Activated CD4-positive, alpha-beta memory T cell treated with anti-CD3 and anti-CD28 coated beads, Interleukin-2, amount 10 ng/mL, durations not matched to agents 7 days and 5 days (primary cell): ENCODE data around the gene ADK. TPM values are rescaled to one million over a fixed set of nuclear protein-coding genes. Genes with fewer than 3 reads are reported as not detected.
"Not testable (repeated sequence)": the region's sequence is repeated elsewhere in the genome, so short reads cannot be mapped to it uniquely, and the experiment has no call there.

Experiments
- CTCF ChIA-PET: fragments of 350-600 bp; sonication (Branson Sonifier 250); formaldehyde crosslinking; loops from one replicate; lab custom pipeline; 2021; ENCODE audit warnings: antibody characterized with exemption, inconsistent platforms; lab: Charles Lee
- POLR2A ChIA-PET: fragments of 350-600 bp; sonication (Branson Sonifier 250); formaldehyde crosslinking; loops from one replicate; lab custom pipeline; 2021; ENCODE audit warnings: antibody characterized with exemption; lab: Charles Lee
- DNase-seq: peaks from one replicate; pipeline ENCODE4 v3.0.0-alpha.2; 2020
- H3K27ac Mint-ChIP-seq: one replicate; pipeline ENCODE4 v1.8.0; 2021; ENCODE audit warnings: mild to moderate bottlenecking, mixed read lengths
- H3K27me3 Mint-ChIP-seq: one replicate; pipeline ENCODE4 v1.8.0; 2021; ENCODE audit warnings: mixed read lengths
- H3K36me3 Mint-ChIP-seq: one replicate; pipeline ENCODE4 v1.8.0; 2021; ENCODE audit warnings: low read depth, mixed read lengths
- H3K4me1 Mint-ChIP-seq: one replicate; pipeline ENCODE4 v1.8.0; 2021; ENCODE audit warnings: mixed read lengths
- H3K4me3 Mint-ChIP-seq: one replicate; pipeline ENCODE4 v1.8.0; 2021; ENCODE audit warnings: mild to moderate bottlenecking, mixed read lengths
- H3K9me3 Mint-ChIP-seq: one replicate; pipeline ENCODE4 v1.8.0; 2021; ENCODE audit warnings: mixed read lengths
- total RNA-seq, 2 experiments: library from RNA; stranded (reverse); gene quantifications; one replicate each; pipeline ENCODE4 v1.2.3, GENCODE V29; 2021

ADK gene
- total RNA-seq, 2 experiments from 2014 or later, result 29.3 to 31.8 TPM

DNA sequence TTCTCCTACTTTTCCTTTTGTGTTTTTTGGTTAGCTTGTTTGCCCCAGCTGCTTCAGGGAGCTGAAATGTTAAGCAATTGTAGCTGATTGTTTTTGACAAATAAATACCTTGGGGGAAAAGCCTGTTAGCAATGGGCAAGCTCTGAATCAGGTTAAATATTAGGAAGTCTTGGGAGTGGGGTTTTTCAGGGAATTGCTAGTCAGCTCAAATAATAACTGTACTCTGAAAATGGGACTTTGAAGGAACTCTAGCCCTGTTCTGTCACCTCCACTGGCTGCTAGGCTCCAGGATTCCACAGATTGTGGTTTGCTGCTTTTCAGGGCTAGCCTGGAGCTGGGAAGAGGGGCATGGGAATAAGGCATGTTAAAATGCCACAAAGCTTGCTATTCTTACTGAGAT is 39.5 kb downstream of the ADK start:
- H3K27ac Mint-ChIP-seq, result peak overlapping the region; percentile 84
- CTCF ChIA-PET, result interaction anchor here (0.6 to 3.5 kb wide), 5 partner anchors 12 to 549 kb away, joined by 3 to 19 read pairs (median 4); no protein-coding TSS in a partner anchor
- no peaks in the 10 kb centered on the region for H3K9me3 Mint-ChIP-seq
- no peak for DNase-seq
- H3K4me1 Mint-ChIP-seq, result peaks cover 47% of the 10 kb centered on the region
- POLR2A ChIA-PET, result interaction anchor here (0.8 to 2.6 kb wide), 7 partner anchors 12 to 40 kb away, joined by 3 to 15 read pairs (median 3); partner anchors contain the start of genes ADK and AP3M1
- H3K27me3 Mint-ChIP-seq, result no peaks in the 10 kb centered on the region
- H3K36me3 Mint-ChIP-seq, result peaks cover 6% of the 10 kb centered on the region
- H3K4me3 Mint-ChIP-seq, result peak overlapping the region; percentile 38

DNA sequence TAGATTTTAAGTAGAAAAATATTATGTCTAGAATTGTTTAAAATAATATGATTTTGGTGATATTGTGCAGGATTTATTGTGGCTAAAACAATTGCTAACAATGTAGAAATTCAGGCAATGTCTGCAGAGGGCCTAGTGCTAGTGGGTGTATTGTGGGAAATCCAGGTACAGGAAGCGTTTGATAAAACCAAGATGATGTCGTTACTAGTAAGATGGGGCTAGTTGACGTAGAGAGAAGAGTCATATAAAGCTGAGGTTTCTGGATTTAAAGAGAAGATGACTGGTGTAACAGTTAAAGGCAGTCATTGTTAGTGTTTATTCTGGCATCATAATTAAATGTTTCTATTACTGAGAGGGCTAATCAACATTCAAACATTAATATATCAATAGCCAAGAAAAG is 43.5 kb downstream of the ADK start:
- Mint-ChIP-seq H3K27ac (no peak overlapping the region), H3K36me3 (peaks cover 5% of the 10 kb centered on the region), H3K9me3 (no peaks in the 10 kb centered on the region), H3K4me1 (peaks cover 35% of the 10 kb centered on the region), H3K27me3 (no peaks in the 10 kb centered on the region), H3K4me3 (no peak overlapping the region)
- POLR2A ChIA-PET, result interaction anchor here (0.8 to 1.3 kb wide), 2 partner anchors 8 to 18 kb away, joined by 3 read pairs; no protein-coding TSS in a partner anchor
- CTCF ChIA-PET, result no interaction called here
- DNase-seq, result no peak

DNA sequence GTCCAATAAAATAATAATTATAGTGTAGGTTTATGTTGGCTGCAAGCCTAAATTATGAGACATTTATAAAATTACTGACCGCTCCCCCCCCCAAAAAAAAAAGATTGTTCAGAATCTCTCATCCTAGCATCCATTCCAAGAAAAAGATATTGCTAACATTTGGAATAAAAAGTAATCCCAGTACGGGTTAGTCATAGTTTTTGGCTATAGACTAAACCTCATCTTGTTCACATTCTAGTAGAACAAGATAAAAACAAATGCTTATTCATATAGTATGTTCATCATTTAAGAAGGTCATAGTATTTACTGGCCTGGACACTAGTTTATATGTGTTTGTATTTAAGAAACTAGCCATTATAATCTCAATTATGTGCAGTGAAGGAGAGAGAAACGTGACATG is 44.0 kb downstream of the ADK start:
- POLR2A ChIA-PET, result interaction anchor here (1.3 kb wide), 1 partner anchor 18 kb away, joined by 3 read pairs; no protein-coding TSS in a partner anchor
- Mint-ChIP-seq H3K4me3 (no peak overlapping the region), H3K36me3 (peaks cover 3% of the 10 kb centered on the region), H3K27me3 (no peaks in the 10 kb centered on the region), H3K9me3 (no peaks in the 10 kb centered on the region), H3K27ac (no peak overlapping the region), H3K4me1 (peaks cover 30% of the 10 kb centered on the region)
- no peak for DNase-seq
- CTCF ChIA-PET, result interaction anchor here (0.6 kb wide), 1 partner anchor 825 kb away, joined by 3 read pairs; no protein-coding TSS in a partner anchor

DNA sequence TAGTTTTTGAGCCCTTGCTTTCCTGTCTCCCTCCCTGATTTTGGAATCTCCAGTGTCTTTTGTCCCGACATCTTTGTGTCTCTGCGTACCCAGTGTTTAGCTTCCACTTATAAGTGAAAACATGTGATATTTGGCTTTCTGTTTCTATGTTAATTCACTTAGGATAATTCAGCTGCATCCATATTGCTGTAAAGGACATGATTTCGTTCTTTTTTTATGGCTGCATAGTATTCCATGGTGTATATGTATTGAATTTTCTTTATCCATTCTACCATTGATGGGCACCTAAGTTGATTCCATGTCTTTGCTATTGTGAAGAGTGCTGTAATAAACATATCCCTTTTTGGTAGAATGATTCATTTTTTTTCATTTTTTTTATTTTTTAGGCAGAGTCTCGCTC is 48.3 kb downstream of the ADK start:
- H3K4me1 Mint-ChIP-seq, result peaks cover 9% of the 10 kb centered on the region
- no peaks in the 10 kb centered on the region for H3K27me3 Mint-ChIP-seq
- DNase-seq, result no peak
- H3K9me3 Mint-ChIP-seq, result no peaks in the 10 kb centered on the region
- peaks cover 6% of the 10 kb centered on the region for H3K36me3 Mint-ChIP-seq
- H3K27ac Mint-ChIP-seq, result no peak overlapping the region
- H3K4me3 Mint-ChIP-seq, result no peak overlapping the region
- ChIA-PET CTCF (no interaction called here), POLR2A (interaction anchor here (1.2 kb wide), 1 partner anchor 35 kb away, joined by 3 read pairs; no protein-coding TSS in a partner anchor)

DNA sequence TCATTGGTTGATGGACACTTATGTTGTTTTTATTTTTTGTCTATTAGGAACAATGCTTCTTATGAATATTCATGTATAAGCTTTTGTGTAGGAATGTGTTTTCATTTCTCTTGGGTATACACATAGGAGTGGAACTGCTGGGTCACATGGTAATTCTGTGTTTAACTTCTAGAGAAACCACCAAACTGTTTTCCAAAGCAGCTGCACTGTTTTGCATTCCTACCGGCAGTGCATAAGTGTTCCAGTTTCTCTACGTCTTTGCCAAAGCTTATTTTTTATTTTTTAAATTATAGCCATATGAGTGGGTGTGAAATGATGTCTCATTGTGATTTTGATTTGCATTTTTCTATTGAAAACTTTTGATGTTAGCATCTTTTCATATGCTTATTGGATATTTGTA is 51.3 kb downstream of the ADK start:
- H3K4me3 Mint-ChIP-seq, result no peak overlapping the region
- no peak for DNase-seq
- H3K27ac Mint-ChIP-seq, result no peak overlapping the region
- H3K4me1 Mint-ChIP-seq, result peaks cover 3% of the 10 kb centered on the region
- no peaks in the 10 kb centered on the region for H3K27me3 Mint-ChIP-seq
- no peaks in the 10 kb centered on the region for H3K9me3 Mint-ChIP-seq
- CTCF ChIA-PET, result interaction anchor here (2.2 kb wide), 1 partner anchor 10 kb away, joined by 16 read pairs; no protein-coding TSS in a partner anchor
- POLR2A ChIA-PET, result interaction anchor here (0.9 kb wide), 1 partner anchor 8 kb away, joined by 3 read pairs; no protein-coding TSS in a partner anchor
- H3K36me3 Mint-ChIP-seq, result peaks cover 16% of the 10 kb centered on the region

DNA sequence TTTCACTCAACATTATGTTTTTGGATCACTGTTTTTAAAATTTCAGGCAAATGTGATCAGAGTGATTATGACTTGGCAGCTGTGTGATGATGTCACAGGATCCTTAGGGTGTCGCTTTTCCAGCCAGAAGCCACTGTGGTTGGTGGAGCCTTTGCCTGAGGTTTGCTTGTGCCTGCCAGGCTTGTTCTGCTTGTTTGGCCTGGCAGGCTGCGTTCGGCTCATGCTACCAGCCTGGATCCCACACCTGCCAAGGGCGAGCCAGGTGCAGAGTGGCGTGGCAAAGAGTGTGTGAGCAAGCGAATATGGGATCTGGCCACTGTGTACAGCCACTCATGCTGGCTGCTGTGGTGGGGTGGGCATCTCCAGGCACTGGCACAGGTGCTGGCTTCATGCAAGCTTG is 55.7 kb downstream of the ADK start:
- Mint-ChIP-seq H3K27me3 (no peaks in the 10 kb centered on the region), H3K4me1 (peaks cover 3% of the 10 kb centered on the region), H3K9me3 (no peaks in the 10 kb centered on the region), H3K36me3 (peaks cover 13% of the 10 kb centered on the region), H3K27ac (no peak overlapping the region), H3K4me3 (no peak overlapping the region)
- CTCF ChIA-PET, result no interaction called here
- no peak for DNase-seq
- POLR2A ChIA-PET, result no interaction called here

DNA sequence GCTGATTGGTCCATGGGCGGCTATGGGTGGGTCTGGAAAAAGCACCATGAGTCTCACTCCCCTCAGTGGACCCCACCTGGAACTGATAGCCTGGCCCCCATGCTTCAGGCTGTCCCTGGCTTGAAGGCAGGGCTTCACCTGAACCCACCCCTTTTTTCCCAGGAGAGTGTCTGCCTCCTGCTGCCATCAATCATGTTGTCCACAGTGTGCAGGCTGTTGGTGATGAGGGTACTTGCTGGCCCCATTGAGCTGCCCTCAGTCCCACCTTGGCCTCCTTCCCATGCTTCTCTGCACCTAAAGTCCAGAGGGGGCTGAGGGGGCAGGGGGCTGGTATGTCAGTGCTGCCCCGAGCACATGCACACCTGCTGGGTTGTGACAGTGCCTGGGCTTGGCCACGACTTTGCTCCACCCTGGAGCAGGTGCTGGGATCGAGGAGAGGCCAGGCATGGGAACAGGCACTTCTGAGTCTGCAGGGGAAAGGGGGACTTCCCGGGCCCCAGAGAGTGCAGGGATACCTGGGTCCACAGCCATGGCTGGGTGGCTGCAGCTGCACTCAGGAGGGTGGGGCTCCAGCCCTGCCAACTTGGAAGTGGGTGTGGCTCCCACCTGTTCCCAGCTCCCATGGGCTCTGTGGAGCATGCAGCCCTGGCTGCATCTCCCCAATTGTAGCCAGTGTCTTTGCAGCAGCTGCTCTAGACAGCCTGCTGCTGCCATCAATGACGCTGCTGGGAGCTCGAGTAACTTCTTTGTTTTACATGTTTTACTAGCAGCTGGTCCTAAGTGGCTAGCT is 56.9 kb downstream of the ADK start:
- Mint-ChIP-seq H3K4me3 (no peak overlapping the region), H3K4me1 (peaks cover 3% of the 10 kb centered on the region), H3K27me3 (no peaks in the 10 kb centered on the region), H3K9me3 (no peaks in the 10 kb centered on the region), H3K27ac (no peak overlapping the region), H3K36me3 (peaks cover 10% of the 10 kb centered on the region)
- POLR2A ChIA-PET, result no interaction called here
- CTCF ChIA-PET, result no interaction called here
- DNase-seq, result no peak

DNA sequence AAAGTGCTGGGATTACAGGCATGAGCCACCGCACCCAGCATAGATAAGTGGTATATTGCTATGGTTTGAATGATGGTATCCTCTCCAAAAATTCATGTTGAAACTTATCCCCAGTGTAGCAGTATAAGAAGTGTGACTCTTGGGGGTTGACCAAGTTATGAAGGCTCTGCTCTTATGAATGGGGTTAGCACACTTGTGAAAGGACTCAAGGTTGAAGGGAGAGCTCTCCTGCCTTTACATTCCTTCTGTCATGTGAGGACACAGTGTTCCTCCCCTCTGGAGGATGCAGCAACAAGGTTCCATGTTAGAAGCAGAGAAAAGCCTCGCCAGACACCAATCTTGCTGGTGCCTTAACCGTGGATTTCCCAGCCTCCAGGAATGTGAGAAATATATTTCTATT is 58.0 kb downstream of the ADK start:
- H3K4me1 Mint-ChIP-seq, result peaks cover 3% of the 10 kb centered on the region
- no peaks in the 10 kb centered on the region for H3K9me3 Mint-ChIP-seq
- CTCF ChIA-PET, result no interaction called here
- POLR2A ChIA-PET, result no interaction called here
- H3K4me3 Mint-ChIP-seq, result no peak overlapping the region
- no peak overlapping the region for H3K27ac Mint-ChIP-seq
- peaks cover 10% of the 10 kb centered on the region for H3K36me3 Mint-ChIP-seq
- no peak for DNase-seq
- no peaks in the 10 kb centered on the region for H3K27me3 Mint-ChIP-seq

DNA sequence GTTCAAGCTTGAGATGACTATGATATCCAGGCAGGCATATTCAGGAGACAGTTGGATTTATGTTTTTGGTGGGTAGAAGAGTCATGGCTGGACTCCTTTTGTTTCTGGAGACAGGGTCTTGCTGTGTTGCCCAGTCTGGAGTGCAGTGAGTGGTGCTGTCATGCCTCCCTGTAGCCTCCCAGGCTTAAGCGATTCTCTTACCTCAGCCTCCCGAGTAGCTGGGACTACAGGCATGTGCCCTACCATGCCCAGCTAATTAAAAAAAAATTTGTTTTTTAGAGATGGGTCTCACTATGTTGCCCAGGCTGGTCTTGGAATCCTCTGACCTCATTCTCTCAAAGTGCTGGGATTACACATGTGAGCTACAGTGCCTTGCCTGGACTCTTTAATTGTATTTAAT is 62.0 kb downstream of the ADK start:
- DNase-seq, result no peak
- Mint-ChIP-seq H3K4me1 (peaks cover 2% of the 10 kb centered on the region), H3K4me3 (no peak overlapping the region), H3K36me3 (peaks cover 5% of the 10 kb centered on the region), H3K9me3 (no peaks in the 10 kb centered on the region), H3K27ac (no peak overlapping the region), H3K27me3 (no peaks in the 10 kb centered on the region)
- POLR2A ChIA-PET, result interaction anchor here (0.7 to 1.2 kb wide), 2 partner anchors 23 to 37 kb away, joined by 3 to 4 read pairs; no protein-coding TSS in a partner anchor
- CTCF ChIA-PET, result interaction anchor here (0.8 to 3.5 kb wide), 11 partner anchors 10 to 527 kb away, joined by 3 to 19 read pairs (median 4); partner anchors contain the start of genes ADK and AP3M1

DNA sequence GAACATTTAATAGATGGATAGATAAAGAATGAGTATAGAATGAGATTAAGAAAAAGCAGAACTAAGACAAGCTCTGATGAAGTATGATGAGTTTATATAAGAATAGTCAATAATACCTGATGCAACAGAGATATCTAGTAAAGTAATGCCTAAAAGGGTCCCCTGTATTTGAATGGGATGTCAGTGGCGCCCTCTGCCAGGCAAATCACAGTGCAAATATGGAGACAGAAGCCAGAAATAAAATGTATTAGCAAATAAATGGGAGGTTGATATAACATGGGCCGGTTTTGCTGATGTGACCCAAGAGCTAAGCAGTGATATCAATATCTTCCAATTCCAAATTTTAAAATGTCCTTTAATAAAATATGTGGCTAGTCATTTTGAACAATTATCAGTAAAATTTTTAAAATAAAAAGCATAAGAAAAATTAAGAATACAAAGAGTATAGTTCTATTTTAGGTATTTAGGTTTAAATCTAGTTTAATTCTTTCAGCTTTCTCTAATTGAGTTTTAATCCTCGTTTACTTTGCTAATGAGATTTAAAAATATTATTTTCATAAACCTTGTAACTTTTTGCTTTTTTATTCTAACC is 62.6 kb downstream of the ADK start:
- H3K27me3 Mint-ChIP-seq, result no peaks in the 10 kb centered on the region
- H3K9me3 Mint-ChIP-seq, result no peaks in the 10 kb centered on the region
- peaks cover 2% of the 10 kb centered on the region for H3K4me1 Mint-ChIP-seq
- CTCF ChIA-PET, result interaction anchor here (0.8 to 3.5 kb wide), 15 partner anchors 10 to 526 kb away, joined by 3 to 19 read pairs (median 4); partner anchors contain the start of genes ADK and AP3M1
- POLR2A ChIA-PET, result interaction anchor here (0.7 to 1.2 kb wide), 2 partner anchors 23 to 37 kb away, joined by 3 to 4 read pairs; no protein-coding TSS in a partner anchor
- peak; percentile 47 for DNase-seq
- H3K4me3 Mint-ChIP-seq, result no peak overlapping the region
- peaks cover 8% of the 10 kb centered on the region for H3K36me3 Mint-ChIP-seq
- no peak overlapping the region for H3K27ac Mint-ChIP-seq

DNA sequence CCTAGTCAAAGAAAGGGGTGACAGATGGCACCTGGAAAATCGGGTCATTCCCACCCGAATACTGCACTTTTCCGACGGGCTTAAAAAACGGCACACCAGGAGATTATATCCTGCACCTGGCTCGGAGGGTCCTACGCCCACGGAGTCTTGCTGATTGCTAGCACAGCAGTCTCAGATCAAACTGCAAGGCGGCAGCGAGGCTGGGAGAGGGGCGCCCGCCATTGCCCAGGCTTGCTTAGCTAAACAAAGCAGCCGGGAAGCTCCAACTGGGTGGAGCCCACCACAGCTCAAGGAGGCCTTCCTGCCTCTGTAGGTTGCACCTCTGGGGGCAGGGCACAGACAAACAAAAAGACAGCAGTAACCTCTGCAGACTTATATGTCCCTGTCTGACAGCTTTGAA is 66.1 kb downstream of the ADK start:
- H3K36me3 Mint-ChIP-seq, CTCF ChIA-PET, H3K27me3 Mint-ChIP-seq, H3K4me1 Mint-ChIP-seq, H3K4me3 Mint-ChIP-seq, H3K9me3 Mint-ChIP-seq, DNase-seq, POLR2A ChIA-PET, H3K27ac Mint-ChIP-seq: not testable (repeated sequence)

DNA sequence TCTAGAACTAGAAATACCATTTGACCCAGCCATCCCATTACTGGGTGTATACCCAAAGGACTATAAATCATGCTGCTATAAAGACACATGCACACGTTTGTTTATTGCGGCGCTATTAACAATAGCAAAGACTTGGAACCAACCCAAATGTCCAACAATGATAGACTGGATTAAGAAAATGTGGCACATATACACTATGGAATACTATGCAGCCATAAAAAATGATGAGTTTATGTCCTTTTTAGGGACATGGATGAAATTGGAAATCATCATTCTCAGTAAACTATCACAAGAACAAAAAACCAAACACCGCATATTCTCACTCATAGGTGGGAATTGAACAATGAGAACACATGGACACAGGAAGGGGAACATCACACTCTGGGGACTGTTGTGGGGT is 71.4 kb downstream of the ADK start:
- H3K27ac Mint-ChIP-seq, H3K9me3 Mint-ChIP-seq, CTCF ChIA-PET, DNase-seq, H3K4me3 Mint-ChIP-seq, POLR2A ChIA-PET, H3K27me3 Mint-ChIP-seq: not testable (repeated sequence)
- peaks cover 22% of the 10 kb centered on the region for H3K4me1 Mint-ChIP-seq
- H3K36me3 Mint-ChIP-seq, result peaks cover 12% of the 10 kb centered on the region
